Measurements from ENCODE around the gene HDAC9. TPM values are rescaled to one million over a fixed set of nuclear protein-coding genes. Genes with fewer than 3 reads are reported as not detected.

Gene HDAC9
- total RNA-seq, 4 donors from 2014 or later = 3.4 to 7.2 (median 4.5) TPM

DNA sequence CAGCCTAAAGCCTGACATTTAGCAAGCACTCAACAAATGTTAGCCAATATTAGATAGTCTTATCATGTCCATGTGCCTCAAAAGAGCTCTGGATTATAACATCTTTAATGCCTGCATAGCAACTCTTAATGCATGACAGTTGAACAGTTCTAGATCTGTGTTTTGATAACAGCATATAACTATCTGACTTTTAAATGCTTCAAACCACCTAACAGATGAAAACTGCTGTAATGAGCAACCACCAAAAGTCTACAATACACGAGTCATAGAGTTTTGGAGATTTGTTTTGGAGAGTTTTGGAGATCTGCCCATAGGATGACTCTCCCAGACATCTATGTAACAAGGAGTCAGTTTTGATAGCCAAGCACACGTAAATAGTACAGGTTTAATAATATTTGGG, 394.6 kb downstream of the HDAC9 start:
- Histone ChIP-seq H3K27ac (no peak overlapping the region), H3K4me3 (no peak overlapping the region), H3K4me1 (peaks cover 17% of the 10 kb centered on the region), H3K9me3 (no peaks in the 10 kb centered on the region), H3K36me3 (no peaks in the 10 kb centered on the region), H3K27me3 (no peaks in the 10 kb centered on the region)
- DNase-seq (ENCODE audit: low spot score in 2 of 2) = no peak
- 28% methylated on average over 2 of the region's 2 CpGs for WGBS
- no peak for TF ChIP-seq POLR2AphosphoS5 (IDR thresholded peaks at IDR 0.05)
- no peak for TF ChIP-seq EP300 (IDR thresholded peaks at IDR 0.05)
- no peak for TF ChIP-seq CTCF (IDR thresholded peaks at IDR 0.05)
- no peak for TF ChIP-seq POLR2A (IDR thresholded peaks at IDR 0.05)

DNA sequence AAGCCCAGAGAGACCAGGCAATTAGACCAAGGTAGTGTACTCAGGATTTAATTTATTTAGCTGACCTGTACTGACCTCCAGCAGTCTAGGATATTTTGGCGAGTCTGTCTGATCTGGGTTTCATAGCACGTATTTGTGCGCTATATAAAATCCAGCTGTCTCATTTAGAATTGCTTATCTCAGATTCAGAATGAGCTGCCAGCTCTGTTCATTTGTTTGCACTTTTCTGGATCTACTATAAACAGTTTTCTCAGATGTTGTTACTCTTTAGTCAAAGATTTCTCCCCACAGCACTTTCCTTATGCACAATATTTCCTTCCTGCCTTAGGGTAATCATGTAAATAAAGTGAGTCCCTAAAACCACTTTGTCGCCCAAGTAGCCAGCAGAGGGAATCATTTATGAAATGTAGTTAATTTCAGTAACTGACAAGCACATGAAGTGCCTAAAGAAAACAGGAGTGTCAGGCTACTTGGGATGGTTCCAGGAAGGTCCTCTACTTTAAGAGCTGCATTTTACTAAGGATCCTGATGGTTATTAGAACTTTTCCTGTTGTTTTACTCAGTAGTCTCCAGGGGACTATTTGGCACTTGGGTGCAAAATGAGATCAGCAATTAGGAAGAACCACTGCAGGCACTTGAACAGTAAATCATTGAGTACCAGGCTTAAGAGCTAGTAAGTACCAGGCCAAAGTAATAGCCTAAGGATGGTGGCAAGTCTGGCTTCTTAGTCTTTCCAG, 395.5 kb downstream of the HDAC9 start:
- Histone ChIP-seq H3K36me3 (no peaks in the 10 kb centered on the region), H3K27ac (peak overlapping the region; percentile 26), H3K27me3 (no peaks in the 10 kb centered on the region), H3K4me1 (peaks cover 17% of the 10 kb centered on the region), H3K9me3 (no peaks in the 10 kb centered on the region), H3K4me3 (no peak overlapping the region)
- no peak for TF ChIP-seq EP300 (IDR thresholded peaks at IDR 0.05)
- TF ChIP-seq POLR2AphosphoS5 (IDR thresholded peaks at IDR 0.05) = no peak
- no peak for TF ChIP-seq CTCF (IDR thresholded peaks at IDR 0.05)
- TF ChIP-seq POLR2A (IDR thresholded peaks at IDR 0.05) = no peak
- WGBS = 48% methylated on average over 4 of the region's 4 CpGs
- DNase-seq (ENCODE audit: low spot score in 2 of 2) = no peak

DNA sequence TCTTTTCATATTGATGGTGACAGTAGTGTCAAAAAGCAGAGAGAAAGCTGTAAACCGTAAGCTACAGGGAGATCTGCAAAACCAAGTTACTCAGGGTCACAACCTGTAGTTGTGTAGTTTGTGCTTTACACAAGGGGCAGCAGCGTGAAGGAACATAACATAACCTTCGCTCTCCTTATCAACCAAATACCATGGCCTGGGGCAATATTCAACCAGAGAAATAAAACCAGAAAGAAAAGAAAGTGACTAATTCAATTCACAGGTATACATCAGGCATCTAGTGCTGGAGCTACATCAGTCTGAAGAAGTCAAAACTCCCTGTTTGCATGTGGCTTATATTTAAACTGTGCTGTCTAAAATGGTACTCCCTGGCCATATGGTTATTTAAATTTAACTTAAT, 397.6 kb downstream of the HDAC9 start:
- Histone ChIP-seq H3K27ac (no peak overlapping the region), H3K4me3 (no peak overlapping the region), H3K9me3 (no peaks in the 10 kb centered on the region), H3K27me3 (no peaks in the 10 kb centered on the region), H3K36me3 (no peaks in the 10 kb centered on the region), H3K4me1 (peaks cover 17% of the 10 kb centered on the region)
- 98% methylated on average over 3 of the region's 3 CpGs for WGBS
- TF ChIP-seq EP300 (IDR thresholded peaks at IDR 0.05) (no peak), POLR2A (IDR thresholded peaks at IDR 0.05) (no peak), CTCF (IDR thresholded peaks at IDR 0.05) (no peak), POLR2AphosphoS5 (IDR thresholded peaks at IDR 0.05) (no peak)
- no peak for DNase-seq (ENCODE audit: low spot score in 2 of 2)

DNA sequence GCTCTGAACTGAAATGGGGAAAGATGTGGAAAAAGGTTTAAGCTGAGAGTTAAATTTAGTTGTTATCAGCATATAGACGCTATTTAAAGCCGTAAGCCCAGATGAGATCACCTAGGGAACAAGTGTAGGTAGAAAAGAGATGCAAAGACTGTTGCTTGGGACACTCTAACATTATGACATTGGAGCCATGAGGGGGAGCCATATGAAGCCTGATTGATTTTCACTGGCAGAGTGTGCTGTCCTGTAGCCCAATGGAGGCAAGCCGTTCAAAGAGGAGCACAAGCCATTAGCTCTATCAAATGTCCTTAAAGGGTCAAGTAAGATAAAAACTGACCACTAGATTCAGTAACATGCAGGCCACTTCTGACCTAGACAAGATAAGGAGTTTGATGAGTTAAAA, 398.6 kb downstream of the HDAC9 start:
- no peaks in the 10 kb centered on the region for H3K9me3 ChIP-seq
- no peaks in the 10 kb centered on the region for H3K27me3 ChIP-seq
- no peaks in the 10 kb centered on the region for H3K36me3 ChIP-seq
- peaks cover 17% of the 10 kb centered on the region for H3K4me1 ChIP-seq
- 88% methylated on average over 3 of the region's 3 CpGs for WGBS
- H3K4me3 ChIP-seq = no peak overlapping the region
- TF ChIP-seq EP300 (IDR thresholded peaks at IDR 0.05) (no peak), CTCF (IDR thresholded peaks at IDR 0.05) (no peak), POLR2AphosphoS5 (IDR thresholded peaks at IDR 0.05) (no peak), POLR2A (IDR thresholded peaks at IDR 0.05) (no peak)
- DNase-seq (ENCODE audit: low spot score in 2 of 2) = no peak
- H3K27ac ChIP-seq = no peak overlapping the region

GRCh38 chr7:18895456-18895855, 399.9 kb downstream of the HDAC9 start:
- H3K9me3 ChIP-seq = no peaks in the 10 kb centered on the region
- TF ChIP-seq CTCF (IDR thresholded peaks at IDR 0.05) = no peak
- no peak for TF ChIP-seq POLR2A (IDR thresholded peaks at IDR 0.05)
- TF ChIP-seq EP300 (IDR thresholded peaks at IDR 0.05) = no peak
- no peak for TF ChIP-seq POLR2AphosphoS5 (IDR thresholded peaks at IDR 0.05)
- WGBS = 42% methylated on average over 3 of the region's 3 CpGs
- peaks cover 8% of the 10 kb centered on the region for H3K4me1 ChIP-seq
- no peak for DNase-seq (ENCODE audit: low spot score in 2 of 2)
- H3K36me3 ChIP-seq = no peaks in the 10 kb centered on the region
- H3K4me3 ChIP-seq = no peak overlapping the region
- no peaks in the 10 kb centered on the region for H3K27me3 ChIP-seq
- H3K27ac ChIP-seq = no peak overlapping the region
